ENCODE measurements around the gene PVR.
"Not testable (repeated sequence)": the region's sequence is repeated elsewhere in the genome, so short reads cannot be mapped to it uniquely, and the experiment has no call there.

Gene PVR

GRCh38 chr19:44704982-44705381 lies 61.3 kb downstream of the PVR start:
- no peak for DNase-seq

GRCh38 chr19:44705502-44706010 lies 61.8 kb downstream of the PVR start:
- no peak for DNase-seq

GRCh38 chr19:44706506-44707236 lies 63.0 kb downstream of the PVR start:
- no peak for DNase-seq

- DNase-seq, result no peak
These were observed 64.1 kb downstream of the PVR start for GRCh38 chr19:44707794-44708193.

GRCh38 chr19:44708940-44709339 lies 65.2 kb downstream of the PVR start:
- no peak for DNase-seq

GRCh38 chr19:44709434-44710266 lies 65.9 kb downstream of the PVR start:
- DNase-seq, result not testable (repeated sequence)

GRCh38 chr19:44710483-44710882 lies 66.8 kb downstream of the PVR start:
- DNase-seq, result no peak

- no peak for DNase-seq
These were observed 69.3 kb downstream of the PVR start for GRCh38 chr19:44712864-44713515.
